ENCODE measurements around the gene IDH1.
A peak's percentile ranks its signal among the peaks of the same experiment; 100 is the strongest.
"Not testable (repeated sequence)": the region's sequence is repeated elsewhere in the genome, so short reads cannot be mapped to it uniquely, and the experiment has no call there.

IDH1 gene

GRCh38 chr2:208254871-208255556 lies at the start of gene IDH1:
Gene IDH1 (minus strand): TSS chr2:208255071. CDS start chr2:208251551, 3,520 bp downstream.
- no peak for FAIRE-seq

GRCh38 chr2:208304157-208304556 lies 49.3 kb upstream of the IDH1 start:
- no peak for FAIRE-seq

- no peak for FAIRE-seq
These were observed 46.2 kb upstream of the IDH1 start for GRCh38 chr2:208300847-208301618.

- FAIRE-seq, result no peak
These were observed 43.1 kb upstream of the IDH1 start for GRCh38 chr2:208297961-208298360.

GRCh38 chr2:208296610-208297009 lies 41.7 kb upstream of the IDH1 start:
- FAIRE-seq, result no peak

GRCh38 chr2:208295834-208296233 lies 41.0 kb upstream of the IDH1 start:
- FAIRE-seq, result no peak

GRCh38 chr2:208294482-208295024 lies 39.7 kb upstream of the IDH1 start:
- FAIRE-seq, result no peak

- FAIRE-seq, result no peak
These were observed 31.0 kb upstream of the IDH1 start for GRCh38 chr2:208285853-208286252.

GRCh38 chr2:208280933-208281332 lies 26.1 kb upstream of the IDH1 start:
- FAIRE-seq, result no peak

- no peak for FAIRE-seq
These were observed 25.4 kb upstream of the IDH1 start for GRCh38 chr2:208280234-208280633.

GRCh38 chr2:208279236-208279635 lies 24.4 kb upstream of the IDH1 start:
- FAIRE-seq, result no peak

GRCh38 chr2:208278549-208278948 lies 23.7 kb upstream of the IDH1 start:
- no peak for FAIRE-seq

- no peak for FAIRE-seq
These were observed 19.9 kb upstream of the IDH1 start for GRCh38 chr2:208274748-208275147.

GRCh38 chr2:208269091-208269490 lies 14.2 kb upstream of the IDH1 start:
- FAIRE-seq, result no peak

GRCh38 chr2:208268156-208268952 lies 13.5 kb upstream of the IDH1 start:
- FAIRE-seq, result no peak

- FAIRE-seq, result not testable (repeated sequence)
These were observed 12.7 kb upstream of the IDH1 start for GRCh38 chr2:208267526-208267925.

- no peak for FAIRE-seq
These were observed 12.1 kb upstream of the IDH1 start for GRCh38 chr2:208266936-208267335.

- no peak for FAIRE-seq
These were observed 11.7 kb upstream of the IDH1 start for GRCh38 chr2:208266553-208266893.

- peak; percentile 96 for FAIRE-seq
These were observed 11.1 kb upstream of the IDH1 start, which contains the start of gene PIKFYVE for GRCh38 chr2:208265801-208266552. Gene PIKFYVE (plus strand): TSS chr2:208266255. CDS start chr2:208271520, 5,265 bp downstream.

- FAIRE-seq, result no peak
These were observed 10.5 kb upstream of the IDH1 start for GRCh38 chr2:208265371-208265800.

GRCh38 chr2:208256849-208257813 lies 2.3 kb upstream of the IDH1 start:
- FAIRE-seq, result not testable (repeated sequence)
